ENCODE data around the gene MARCO. TPM values are rescaled to one million over a fixed set of nuclear protein-coding genes. Genes with fewer than 3 reads are reported as not detected.

MARCO gene
- total RNA-seq, 1 experiment from 2014 or later = not detected

DNA sequence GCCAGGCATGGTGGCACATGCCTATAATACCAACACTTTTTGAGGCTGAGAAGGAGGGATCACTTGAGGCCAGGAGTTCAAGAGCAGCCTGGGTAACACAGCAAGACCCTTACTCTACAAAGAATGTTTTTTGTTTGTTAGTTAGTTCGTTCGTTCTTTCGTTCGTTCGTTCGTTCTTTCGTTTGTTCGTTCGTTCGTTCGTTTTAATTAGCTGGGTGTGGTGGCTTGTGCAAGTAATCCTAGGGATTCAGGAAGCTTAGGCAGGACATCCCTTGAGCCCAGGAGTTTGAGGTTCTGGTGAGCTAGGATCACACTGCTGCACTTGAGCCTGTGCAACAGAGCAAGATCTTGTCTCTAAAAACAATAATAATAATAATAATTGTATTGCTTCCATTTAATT is 98.7 kb downstream of the MARCO start:
- no peak for DNase-seq (ENCODE audit: low spot score)

Other genes starting within 250 kb of the MARCO start
- gene EN1, start 94.5 kb upstream of the MARCO start, total RNA-seq (2014; rRNA removed; shearing (Covaris generic)) = 0.06 and 0.35 TPM in 2 replicates
- gene C1QL2, start 216.6 kb downstream of the MARCO start, total RNA-seq (2014; rRNA removed; shearing (Covaris generic)) = not detected in 2 replicates

Measured in H4 (cell line).